ENCODE results near the gene STK39.

- TF ChIP-seq CTCF (IDR thresholded peaks at IDR 0.05; ENCODE audit: borderline replicate concordance, extremely low read depth, low read length, poor library complexity, severe bottlenecking) = no peak
- TF ChIP-seq EZH2 (IDR thresholded peaks at IDR 0.05; ENCODE audit: borderline replicate concordance, low read depth, low read length, severe bottlenecking) = no peak
These were observed 132.8 kb downstream of the STK39 start for GRCh38 chr2:168114619-168115018.
